ENCODE data around the gene ALDH1L2. TPM values are rescaled to one million over a fixed set of nuclear protein-coding genes. Genes with fewer than 3 reads are reported as not detected.

ALDH1L2 gene
- total and polyA plus RNA-seq, 11 donors = 0.53 to 6.7 (median 2.0) TPM

GRCh38 chr12:105091476-105092206 is 7.4 kb upstream of the ALDH1L2 start:
- 45 to 68% (median 53%) methylated on average over 4 of the region's 4 CpGs for WGBS, 4 donors
- Histone ChIP-seq H3K4me3 (no peak overlapping the region), H3K27ac (no peak overlapping the region), H3K4me1 (no peaks in the 10 kb centered on the region), H3K9me3 (peaks cover 0 to 16% (median 12%) of the 10 kb centered on the region in 12 donors), H3K36me3 (no peaks in the 10 kb centered on the region), H3K27me3 (no peaks in the 10 kb centered on the region)
- ATAC-seq = no peak
- intact Hi-C loops (cut with DNase I) = no loop called here
- TF ChIP-seq CTCF (IDR thresholded peaks at IDR 0.05) = no peak
- no peak for TF ChIP-seq POLR2A (IDR thresholded peaks at IDR 0.05)
- DNase-seq = no peak

DNA sequence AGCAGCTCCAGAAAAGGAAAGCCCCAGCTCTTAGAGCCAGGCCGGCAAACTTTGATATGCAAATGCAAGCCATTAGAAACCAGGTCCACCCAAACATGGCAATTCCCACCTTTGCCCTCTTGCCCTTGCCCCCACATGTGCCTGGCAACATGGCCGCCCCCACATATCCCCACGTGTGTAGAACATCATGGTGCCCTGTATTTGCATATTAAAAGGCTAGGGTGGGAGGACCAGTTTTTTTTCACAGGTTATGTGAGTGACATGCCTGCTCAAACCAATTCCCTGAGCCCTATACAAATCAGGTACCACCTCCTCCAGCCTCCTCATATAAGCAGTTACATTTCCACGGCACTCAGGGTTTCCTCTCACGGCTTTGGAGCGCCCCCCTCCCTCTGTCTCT is 6.1 kb upstream of the ALDH1L2 start:
- Histone ChIP-seq H3K36me3 (no peaks in the 10 kb centered on the region), H3K4me3 (no peak overlapping the region), H3K27ac (no peak overlapping the region), H3K9me3 (peaks cover 0 to 9% (median 7%) of the 10 kb centered on the region in 12 donors), H3K27me3 (no peaks in the 10 kb centered on the region), H3K4me1 (no peaks in the 10 kb centered on the region)
- DNase-seq (no peak), ATAC-seq (no peak)
- 65 to 78% (median 69%) methylated on average over 6 of the region's 6 CpGs for WGBS, 4 donors
- TF ChIP-seq POLR2A (IDR thresholded peaks at IDR 0.05) = no peak
- TF ChIP-seq CTCF (IDR thresholded peaks at IDR 0.05) = no peak
- intact Hi-C loops (cut with DNase I) = no loop called here

DNA sequence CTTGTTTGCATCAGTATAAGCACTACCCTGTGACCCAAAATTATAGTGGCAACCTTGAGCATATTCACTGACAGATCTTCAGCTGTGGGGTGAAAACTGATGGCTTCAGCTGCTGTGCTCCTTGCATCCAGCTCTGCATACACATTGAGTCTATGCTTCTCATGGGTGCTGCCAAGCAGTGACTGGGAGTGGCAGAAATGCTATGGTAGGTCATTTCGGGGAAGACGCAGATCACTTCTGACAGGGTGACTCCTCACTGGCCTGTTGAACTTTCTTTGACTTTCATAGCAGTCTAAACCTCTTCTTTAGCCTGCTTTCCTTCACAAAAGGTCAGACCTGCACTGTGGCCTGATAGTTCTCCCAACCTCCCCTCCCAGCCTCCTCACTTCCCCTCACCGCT is 5.6 kb upstream of the ALDH1L2 start:
- Histone ChIP-seq H3K36me3 (no peaks in the 10 kb centered on the region), H3K27me3 (no peaks in the 10 kb centered on the region), H3K4me3 (no peak overlapping the region), H3K4me1 (peaks cover 0 to under 1% (median 0%) of the 10 kb centered on the region in 12 donors), H3K9me3 (peaks cover 0 to 4% (median 2%) of the 10 kb centered on the region in 12 donors), H3K27ac (no peak overlapping the region)
- 85 to 95% (median 91%) methylated on average over 3 of the region's 3 CpGs for WGBS, 4 donors
- intact Hi-C loops (cut with DNase I) = no loop called here
- no peak for TF ChIP-seq POLR2A (IDR thresholded peaks at IDR 0.05)
- TF ChIP-seq CTCF (IDR thresholded peaks at IDR 0.05) = no peak
- DNase-seq (no peak), ATAC-seq (no peak)

DNA sequence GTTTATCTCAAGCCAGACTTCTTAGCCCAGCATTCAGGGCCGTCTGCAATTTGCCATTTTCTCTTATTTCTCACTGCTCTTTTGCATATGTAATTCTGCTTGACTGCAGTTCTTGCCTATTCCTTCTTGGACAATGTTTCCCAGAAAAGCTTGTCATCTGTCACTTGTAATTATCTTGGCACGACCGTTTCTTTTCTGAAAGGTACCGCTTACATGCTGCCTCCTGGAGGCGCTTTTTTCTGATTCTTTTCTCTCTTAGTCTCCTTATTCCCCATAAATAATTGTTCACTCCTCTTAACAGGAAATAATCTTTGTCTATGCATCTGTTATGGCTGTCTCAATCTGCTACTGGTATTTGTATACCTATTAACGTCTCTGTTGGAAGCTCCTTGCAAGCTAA is 1.2 kb upstream of the ALDH1L2 start:
- no peaks in the 10 kb centered on the region for H3K36me3 ChIP-seq
- no peak overlapping the region for H3K27ac ChIP-seq
- 80 to 86% (median 83%) methylated on average over 6 of the region's 6 CpGs for WGBS, 4 donors
- peaks cover 0 to 5% (median 0%) of the 10 kb centered on the region in 9 donors for H3K27me3 ChIP-seq
- peaks cover 0 to 18% (median 7%) of the 10 kb centered on the region in 12 donors for H3K4me1 ChIP-seq
- TF ChIP-seq POLR2A (IDR thresholded peaks at IDR 0.05) (no peak), CTCF (IDR thresholded peaks at IDR 0.05) (no peak)
- ATAC-seq = no peak
- no peaks in the 10 kb centered on the region for H3K9me3 ChIP-seq
- no peak for DNase-seq
- H3K4me3 ChIP-seq = no peak overlapping the region
- intact Hi-C loops (cut with DNase I) = no loop called here
